Ovary (tissue), 3 donors: ENCODE measurements around the gene SOHLH1.

Experiments
- CTCF ChIP-seq, 3 donors: fragments of 450-650 bp in 2 of 3; fragments of 200-600 bp in 1 of 3; IDR thresholded peaks; one replicate each; pipeline versions ENCODE4 v1.5.1 to v1.8.0; 2016 to 2022; ENCODE audit warnings: antibody characterized with exemption in 3 of 3, mild to moderate bottlenecking in 1 of 3
- EP300 ChIP-seq: sonication (generic); formaldehyde crosslinking; IDR thresholded peaks from one replicate; pipeline ENCODE4 v1.6.1; 2017; ENCODE audit warnings: antibody characterized with exemption
- POLR2A ChIP-seq: fragments of 450-650 bp; IDR thresholded peaks from one replicate; pipeline ENCODE4 v1.6.1; 2017; ENCODE audit warnings: antibody characterized with exemption, mild to moderate bottlenecking, moderate library complexity
- donor health status: DM: no; HTN: no; CAD: no.

- TF ChIP-seq CTCF (IDR thresholded peaks at IDR 0.05) (no peak), POLR2A (no peak), EP300 (no peak)
Observed at GRCh38 chr9:135745189-135745588, 45.9 kb upstream of the SOHLH1 start.
